ENCODE measurements around the gene ASCC1. TPM values are rescaled to one million over a fixed set of nuclear protein-coding genes. Genes with fewer than 3 reads are reported as not detected.
A peak's percentile ranks its signal among the peaks of the same experiment; 100 is the strongest.
"Not testable (repeated sequence)": the region's sequence is repeated elsewhere in the genome, so short reads cannot be mapped to it uniquely, and the experiment has no call there.

Gene ASCC1
- total RNA-seq, 1 experiment from 2014 or later: 39.4 TPM

GRCh38 chr10:72254813-72255568 lies 38.9 kb upstream of the ASCC1 start:
- Histone ChIP-seq H3K36me3 (peaks cover 3% of the 10 kb centered on the region; the same call in 1 of the 2 replicates), H3K4me3 (no peak overlapping the region), H3K27me3 (replicated peaks) (no peaks in the 10 kb centered on the region), H3K9me3 (replicated peaks) (no peaks in the 10 kb centered on the region), H3K27ac (peak overlapping the region; percentile 38), H3K4me1 (replicated peaks) (peaks cover 29% of the 10 kb centered on the region)
- DNase-seq (ENCODE audit: low read depth in 1 of 2, low spot score in 2 of 2): peak; percentile 44 to 57

GRCh38 chr10:72253578-72253977 lies 37.5 kb upstream of the ASCC1 start:
- Histone ChIP-seq H3K9me3 (replicated peaks) (no peaks in the 10 kb centered on the region), H3K4me3 (no peak overlapping the region)

GRCh38 chr10:72252972-72253371 lies 36.9 kb upstream of the ASCC1 start:
- Histone ChIP-seq H3K27me3 (replicated peaks) (no peaks in the 10 kb centered on the region), H3K4me3 (no peak overlapping the region), H3K4me1 (replicated peaks) (peaks cover 25% of the 10 kb centered on the region), H3K36me3 (peaks cover 3% of the 10 kb centered on the region; the same call in 1 of the 2 replicates), H3K9me3 (replicated peaks) (no peaks in the 10 kb centered on the region), H3K27ac (no peak overlapping the region)
- no peak for DNase-seq (ENCODE audit: low read depth in 1 of 2, low spot score in 2 of 2)

More at GRCh38 chr10:72253578-72253977, 37.5 kb upstream of the ASCC1 start:
- Histone ChIP-seq H3K27me3 (replicated peaks) (no peaks in the 10 kb centered on the region), H3K36me3 (peaks cover 3% of the 10 kb centered on the region; the same call in 1 of the 2 replicates), H3K4me1 (replicated peaks) (peaks cover 23% of the 10 kb centered on the region), H3K27ac (no peak overlapping the region)
- no peak for DNase-seq (ENCODE audit: low read depth in 1 of 2, low spot score in 2 of 2)

- H3K4me3 ChIP-seq: no peak overlapping the region
- H3K27ac ChIP-seq: no peak overlapping the region
- H3K27me3 ChIP-seq (replicated peaks): no peaks in the 10 kb centered on the region
- DNase-seq (ENCODE audit: low read depth in 1 of 2, low spot score in 2 of 2): no peak
- H3K4me1 ChIP-seq (replicated peaks): peaks cover 20% of the 10 kb centered on the region
- H3K9me3 ChIP-seq (replicated peaks): no peaks in the 10 kb centered on the region
- peaks cover 3% of the 10 kb centered on the region; the same call in 1 of the 2 replicates for H3K36me3 ChIP-seq
Measured at GRCh38 chr10:72251635-72252034, 35.6 kb upstream of the ASCC1 start.

- Histone ChIP-seq H3K4me1 (replicated peaks) (peaks cover 27% of the 10 kb centered on the region), H3K27me3 (replicated peaks) (no peaks in the 10 kb centered on the region), H3K27ac (no peak overlapping the region), H3K36me3 (peaks cover 3% of the 10 kb centered on the region; the same call in 1 of the 2 replicates), H3K9me3 (replicated peaks) (no peaks in the 10 kb centered on the region), H3K4me3 (no peak overlapping the region)
- no peak for DNase-seq (ENCODE audit: low read depth in 1 of 2, low spot score in 2 of 2)
Measured at GRCh38 chr10:72250666-72251065, 34.6 kb upstream of the ASCC1 start.

- not testable (repeated sequence) for H3K36me3 ChIP-seq; H3K27ac ChIP-seq; H3K9me3 ChIP-seq (replicated peaks); H3K27me3 ChIP-seq (replicated peaks); H3K4me3 ChIP-seq; DNase-seq (ENCODE audit: low read depth in 1 of 2, low spot score in 2 of 2)
- peaks cover 30% of the 10 kb centered on the region for H3K4me1 ChIP-seq (replicated peaks)
Measured at GRCh38 chr10:72249176-72249862, 33.2 kb upstream of the ASCC1 start.

GRCh38 chr10:72248468-72249151 lies 32.5 kb upstream of the ASCC1 start:
- H3K9me3 ChIP-seq (replicated peaks): no peaks in the 10 kb centered on the region
- no peak for DNase-seq (ENCODE audit: low read depth in 1 of 2, low spot score in 2 of 2)
- no peaks in the 10 kb centered on the region for H3K36me3 ChIP-seq
- H3K4me3 ChIP-seq: no peak overlapping the region
- peaks cover 37% of the 10 kb centered on the region for H3K4me1 ChIP-seq (replicated peaks)
- no peak overlapping the region for H3K27ac ChIP-seq
- no peaks in the 10 kb centered on the region for H3K27me3 ChIP-seq (replicated peaks)

GRCh38 chr10:72245949-72246525 lies 30.0 kb upstream of the ASCC1 start:
- H3K27ac ChIP-seq: no peak overlapping the region; the same call in 1 of the 2 replicates
- no peak for DNase-seq (ENCODE audit: low read depth in 1 of 2, low spot score in 2 of 2)
- no peaks in the 10 kb centered on the region for H3K36me3 ChIP-seq
- H3K4me1 ChIP-seq (replicated peaks): peaks cover 62% of the 10 kb centered on the region
- H3K9me3 ChIP-seq (replicated peaks): no peaks in the 10 kb centered on the region
- H3K4me3 ChIP-seq: no peak overlapping the region
- H3K27me3 ChIP-seq (replicated peaks): no peaks in the 10 kb centered on the region

- H3K36me3 ChIP-seq: no peaks in the 10 kb centered on the region
- no peaks in the 10 kb centered on the region for H3K9me3 ChIP-seq (replicated peaks)
- H3K27ac ChIP-seq: peak overlapping the region; percentile 76
- H3K4me1 ChIP-seq (replicated peaks): peaks cover 62% of the 10 kb centered on the region
- DNase-seq (ENCODE audit: low read depth in 1 of 2, low spot score in 2 of 2): no peak
- no peak overlapping the region for H3K4me3 ChIP-seq
- H3K27me3 ChIP-seq (replicated peaks): no peaks in the 10 kb centered on the region
Measured at GRCh38 chr10:72244573-72245038, 28.5 kb upstream of the ASCC1 start.

GRCh38 chr10:72243822-72244437 lies 27.9 kb upstream of the ASCC1 start:
- peaks cover 58% of the 10 kb centered on the region for H3K4me1 ChIP-seq (replicated peaks)
- H3K27ac ChIP-seq: peak overlapping the region; percentile 76
- no peaks in the 10 kb centered on the region for H3K9me3 ChIP-seq (replicated peaks)
- H3K27me3 ChIP-seq (replicated peaks): no peaks in the 10 kb centered on the region
- H3K4me3 ChIP-seq: no peak overlapping the region
- H3K36me3 ChIP-seq: no peaks in the 10 kb centered on the region
- peak; percentile 79 to 92 for DNase-seq (ENCODE audit: low read depth in 1 of 2, low spot score in 2 of 2)

GRCh38 chr10:72242675-72243074 lies 26.6 kb upstream of the ASCC1 start:
- Histone ChIP-seq H3K27ac (peak overlapping the region; percentile 59), H3K27me3 (replicated peaks) (no peaks in the 10 kb centered on the region), H3K4me3 (no peak overlapping the region), H3K9me3 (replicated peaks) (no peaks in the 10 kb centered on the region), H3K36me3 (no peaks in the 10 kb centered on the region), H3K4me1 (replicated peaks) (peaks cover 53% of the 10 kb centered on the region)
- DNase-seq (ENCODE audit: low read depth in 1 of 2, low spot score in 2 of 2): peak in 1 of 2 experiments; percentile 37

GRCh38 chr10:72241691-72242252 lies 25.7 kb upstream of the ASCC1 start:
- Histone ChIP-seq H3K27me3 (replicated peaks) (no peaks in the 10 kb centered on the region), H3K4me1 (replicated peaks) (peaks cover 53% of the 10 kb centered on the region), H3K36me3 (no peaks in the 10 kb centered on the region), H3K27ac (no peak overlapping the region), H3K4me3 (no peak overlapping the region), H3K9me3 (replicated peaks) (no peaks in the 10 kb centered on the region)
- DNase-seq (ENCODE audit: low read depth in 1 of 2, low spot score in 2 of 2): no peak

- Histone ChIP-seq H3K27me3 (replicated peaks) (no peaks in the 10 kb centered on the region), H3K27ac (no peak overlapping the region), H3K4me3 (no peak overlapping the region), H3K9me3 (replicated peaks) (no peaks in the 10 kb centered on the region; the same call in 1 of the 2 replicates), H3K4me1 (replicated peaks) (peaks cover 43% of the 10 kb centered on the region), H3K36me3 (peaks cover 6% of the 10 kb centered on the region)
- DNase-seq (ENCODE audit: low read depth in 1 of 2, low spot score in 2 of 2): no peak
Measured at GRCh38 chr10:72240371-72240770, 24.3 kb upstream of the ASCC1 start.

All from SJSA1 (cell line).